ENCODE measurements around the gene FER1L5. TPM values are rescaled to one million over a fixed set of nuclear protein-coding genes. Genes with fewer than 3 reads are reported as not detected.

The FER1L5 gene
- total RNA-seq, 1 experiment from 2014 or later, result 1.2 TPM

GRCh38 chr2:96687266-96687665, 44.7 kb downstream of the FER1L5 start:
- Histone ChIP-seq H3T11ph (ENCODE audit: low read length) (no peak overlapping the region), H3K4ac (ENCODE audit: low read depth, low read length) (no peak overlapping the region), H3K79me2 (ENCODE audit: insufficient read depth, low read length) (no peaks in the 10 kb centered on the region), H2BK12ac (ENCODE audit: insufficient read length, low read depth, low read length) (no peak overlapping the region), H2BK5ac (ENCODE audit: insufficient read length, low read length) (no peak overlapping the region), H3K18ac (ENCODE audit: insufficient read length, low read depth, low read length) (no peak overlapping the region), H4K20me1 (ENCODE audit: control insufficient read depth, insufficient read depth, insufficient read length) (no peaks in the 10 kb centered on the region), H3K27ac (ENCODE audit: insufficient read length, low read depth, low read length) (no peak overlapping the region), H2BK120ac (ENCODE audit: low read depth, low read length, poor library complexity, severe bottlenecking) (no peak overlapping the region), H3K14ac (ENCODE audit: insufficient read depth, low read length) (no peak overlapping the region), H2AFZ (ENCODE audit: low read length) (no peak overlapping the region), H3K27me3 (ENCODE audit: insufficient read depth, low read length) (no peaks in the 10 kb centered on the region), H3K9ac (ENCODE audit: extremely low read depth, insufficient read length, low read length) (no peak overlapping the region), H4K91ac (ENCODE audit: insufficient read length, low read depth, low read length) (no peak overlapping the region), H3K23me2 (ENCODE audit: insufficient read length, low read depth, low read length, poor library complexity, severe bottlenecking) (no peaks in the 10 kb centered on the region), H4K5ac (ENCODE audit: insufficient read length, low read depth, low read length) (no peak overlapping the region), H3K4me1 (ENCODE audit: insufficient read depth, low read length) (no peaks in the 10 kb centered on the region), H3K4me2 (ENCODE audit: insufficient read depth, insufficient read length, low read length) (no peak overlapping the region), H3K9me3 (ENCODE audit: control insufficient read depth, low read depth, low read length) (no peaks in the 10 kb centered on the region), H4K8ac (replicated peaks; ENCODE audit: insufficient read length, low read depth, low read length) (no peak overlapping the region), H3K79me1 (ENCODE audit: insufficient read depth, low read depth, low read length, poor library complexity, severe bottlenecking) (no peaks in the 10 kb centered on the region), H3K23ac (ENCODE audit: insufficient read length, low read depth, low read length) (no peak overlapping the region), H2BK20ac (ENCODE audit: low read depth, low read length, poor library complexity, severe bottlenecking) (no peak overlapping the region), H2AK5ac (ENCODE audit: insufficient read length, low read length) (no peak overlapping the region), H3K56ac (ENCODE audit: insufficient read length, low read depth, low read length) (no peak overlapping the region), H2BK15ac (ENCODE audit: low read depth, low read length) (no peak overlapping the region)
- Mint-ChIP-seq H3K9me3 (no peaks in the 10 kb centered on the region), H3K4me1 (peaks cover 6 to 12% of the 10 kb centered on the region in 2 experiments; a peak in 3 of 4 replicates), H3K27me3 (ENCODE audit: low read depth) (no peaks in the 10 kb centered on the region; the same call in 1 of the 2 replicates), H3K36me3 (ENCODE audit: insufficient read depth in 1 of 3, low read depth in 3 of 3) (no peaks in the 10 kb centered on the region), H3K4me3 (no peak overlapping the region), H3K27ac (peak overlapping the region in 2 of 3 experiments; percentile 18 to 28; a peak in 2 of 7 replicates)
- no CpG with 5 or more reads among the region's 3 CpGs for WGBS (ENCODE audit: extremely low coverage, insufficient read length, low lambda C conversion rate)
- TF ChIP-seq CTCF (conservative IDR thresholded peaks at IDR 0.05), result no peak
- no peak for DNase-seq
